ENCODE measurements around the gene PARN.
A peak's percentile ranks its signal among the peaks of the same experiment; 100 is the strongest.

Gene PARN

DNA sequence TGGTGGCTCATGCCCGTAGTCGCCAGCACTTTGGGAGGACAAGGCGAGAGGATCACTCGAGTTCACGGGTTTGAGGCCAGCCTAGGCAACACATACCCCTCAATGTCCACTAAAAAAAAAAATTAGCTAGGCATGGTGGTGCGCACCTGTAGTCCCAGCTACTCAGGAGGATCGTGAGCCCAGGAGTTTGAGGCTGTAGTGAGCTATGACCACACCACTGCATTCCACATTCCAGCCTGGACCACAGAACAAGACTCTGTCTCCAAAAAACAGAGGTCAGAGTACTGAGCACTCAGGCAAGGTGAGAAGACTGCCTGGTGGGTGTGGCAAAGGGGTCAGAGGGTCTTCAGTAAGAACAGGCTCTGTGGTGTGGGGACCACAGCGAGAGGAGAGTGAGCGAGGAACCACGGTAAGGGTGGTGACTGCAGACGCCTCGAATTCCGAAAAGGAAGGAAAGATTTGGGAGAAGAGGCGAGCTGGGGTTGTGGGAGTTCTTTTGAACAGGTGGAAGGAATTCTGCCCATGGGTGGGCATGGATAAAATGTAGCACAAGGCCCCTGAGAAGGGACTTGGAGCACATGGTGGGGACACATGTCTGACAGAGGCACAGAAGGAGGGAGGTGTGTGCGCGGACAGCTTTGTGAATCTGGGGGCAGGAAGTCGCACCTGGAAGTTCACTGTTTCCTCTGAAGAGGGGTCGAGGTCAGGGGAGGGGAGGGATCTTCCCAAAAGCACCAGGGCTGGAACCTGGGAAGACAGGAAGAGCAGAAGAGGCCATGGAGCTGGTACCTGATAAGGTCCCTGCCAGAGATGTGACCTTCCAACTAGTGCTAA is 134.6 kb downstream of the PARN start:
- no peak for DNase-seq

DNA sequence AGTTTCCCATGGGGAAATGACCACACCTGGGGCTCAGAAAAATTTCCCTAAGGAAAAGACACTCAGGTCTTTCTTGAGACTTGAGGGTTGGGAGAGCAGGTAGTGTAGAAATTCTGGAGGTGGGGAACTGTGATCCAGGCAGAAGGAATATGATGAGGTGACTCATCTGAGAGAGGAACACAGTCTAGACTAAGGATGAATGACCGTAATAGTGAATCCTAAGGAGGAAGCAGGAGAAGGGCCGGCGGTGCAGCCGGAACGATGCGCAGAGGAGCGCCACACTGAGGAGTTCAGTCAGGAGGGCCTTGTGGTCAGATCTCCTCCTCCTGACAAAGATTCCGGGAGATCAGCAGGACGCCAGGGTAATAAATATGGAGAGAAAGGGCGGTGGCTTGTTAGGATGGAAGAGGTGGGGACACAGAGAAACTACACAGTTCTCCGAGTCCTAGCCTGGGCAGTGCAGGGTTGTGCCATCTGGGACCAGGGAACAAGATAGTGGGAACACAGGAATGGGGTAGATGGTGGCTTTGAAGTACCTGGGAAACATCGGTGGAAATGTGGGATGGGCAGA is 135.6 kb downstream of the PARN start:
- no peak for DNase-seq

DNA sequence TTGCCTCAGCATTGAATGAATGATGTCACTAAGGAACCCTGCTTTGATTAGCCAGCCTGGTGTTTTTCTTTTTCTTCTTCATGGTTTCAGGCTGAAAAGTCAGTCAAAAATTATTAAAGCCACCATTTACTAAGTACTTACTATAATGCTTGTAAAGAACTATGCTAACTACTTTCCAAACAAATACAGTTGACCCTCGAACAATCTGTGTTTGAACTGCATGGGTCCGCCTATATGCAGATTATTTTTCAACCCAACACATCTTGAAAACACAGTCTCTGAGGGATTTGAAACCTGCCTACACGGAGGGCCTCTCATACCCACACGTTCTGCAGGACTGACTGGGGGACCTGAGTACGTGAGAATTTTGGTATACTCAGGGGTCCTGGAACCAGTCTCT is 136.3 kb downstream of the PARN start:
- no peak for DNase-seq

DNA sequence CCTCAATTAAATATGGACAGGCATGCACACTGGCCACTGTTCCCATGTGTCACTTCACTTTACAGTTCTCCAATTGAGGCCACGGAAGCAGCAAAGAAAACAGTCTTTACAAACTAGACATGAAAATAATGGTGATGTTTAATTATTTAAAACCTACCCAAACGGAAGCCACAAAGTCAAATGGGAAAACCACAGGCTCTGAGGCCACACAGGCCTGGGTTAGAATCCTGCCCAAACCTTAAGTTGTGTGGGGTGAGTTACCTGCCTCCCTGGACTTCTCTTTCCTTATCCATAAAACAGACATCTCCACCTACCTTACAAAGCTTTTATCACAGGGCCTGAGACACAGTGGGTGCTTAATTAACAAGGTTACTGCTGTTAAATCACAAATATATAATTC is 137.4 kb downstream of the PARN start:
- DNase-seq: no peak

DNA sequence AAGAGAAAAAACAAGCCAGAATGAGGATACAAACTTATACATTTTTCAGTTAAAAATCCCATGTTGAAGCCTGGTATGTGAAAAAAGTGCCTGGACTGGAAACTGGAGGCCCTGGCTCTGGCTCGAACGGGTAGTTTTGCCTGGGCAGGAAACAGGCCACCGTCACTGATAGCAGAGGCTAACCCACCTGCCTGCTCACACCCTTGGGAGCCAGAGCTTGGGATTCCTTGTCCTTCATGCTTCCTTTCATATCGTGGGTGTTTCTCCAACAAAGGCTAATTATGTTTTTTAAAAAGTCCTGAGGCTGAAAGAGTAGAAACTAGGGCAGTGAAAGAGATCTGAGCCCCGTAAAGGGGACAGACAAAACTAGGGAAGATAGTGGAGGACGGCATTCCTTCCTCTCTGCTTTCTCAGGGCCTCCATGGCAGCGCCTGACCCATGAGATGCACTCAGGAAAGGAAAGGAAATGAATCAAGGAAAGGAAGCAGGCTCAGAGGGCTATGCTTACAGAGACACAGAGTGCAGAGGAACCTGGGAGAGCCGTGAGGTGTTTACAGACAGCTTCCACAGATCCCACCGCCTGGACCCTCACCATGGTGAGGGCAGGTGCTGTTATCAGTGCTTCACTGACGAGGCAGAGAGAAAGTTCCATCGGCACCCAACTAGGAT is 138.1 kb downstream of the PARN start:
- no peak for DNase-seq

DNA sequence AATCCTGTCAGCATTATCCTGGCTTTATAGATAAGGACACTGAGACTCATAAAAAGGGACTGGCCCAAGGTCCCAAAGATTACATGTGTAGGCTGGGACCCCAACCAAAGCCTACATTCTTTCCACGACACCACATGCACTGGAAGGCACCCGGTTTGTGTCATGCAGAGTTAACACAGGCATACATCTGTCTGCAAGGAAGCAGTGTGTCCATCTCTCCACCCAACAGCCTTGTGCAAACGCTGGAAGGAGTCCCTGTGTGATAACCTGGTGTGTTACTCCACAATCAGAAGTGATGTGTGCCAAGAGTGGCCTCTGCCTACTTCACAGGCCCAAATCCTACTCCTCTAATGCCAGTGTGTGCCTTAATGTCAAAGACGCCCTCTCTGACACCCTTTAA is 139.8 kb downstream of the PARN start:
- DNase-seq: no peak

DNA sequence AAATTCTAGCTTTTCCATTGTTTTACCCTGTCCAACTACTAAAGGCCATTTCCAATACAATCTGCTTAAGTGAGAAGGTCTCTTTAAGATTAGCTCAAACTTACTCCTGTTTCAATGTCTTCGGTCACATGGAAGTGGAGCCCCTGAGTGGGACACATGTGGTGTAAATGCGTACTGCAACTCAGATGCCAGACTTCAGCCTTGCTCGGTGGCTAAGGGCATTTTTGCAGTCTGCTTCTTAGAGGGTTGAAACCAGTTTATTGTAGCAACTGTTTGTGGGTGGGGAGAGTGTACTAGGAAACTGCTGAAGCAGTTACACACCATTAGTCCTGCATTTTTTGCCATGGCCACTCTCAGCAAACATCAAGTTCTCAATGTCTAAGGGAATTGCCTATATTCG is 140.6 kb downstream of the PARN start:
- DNase-seq: no peak

DNA sequence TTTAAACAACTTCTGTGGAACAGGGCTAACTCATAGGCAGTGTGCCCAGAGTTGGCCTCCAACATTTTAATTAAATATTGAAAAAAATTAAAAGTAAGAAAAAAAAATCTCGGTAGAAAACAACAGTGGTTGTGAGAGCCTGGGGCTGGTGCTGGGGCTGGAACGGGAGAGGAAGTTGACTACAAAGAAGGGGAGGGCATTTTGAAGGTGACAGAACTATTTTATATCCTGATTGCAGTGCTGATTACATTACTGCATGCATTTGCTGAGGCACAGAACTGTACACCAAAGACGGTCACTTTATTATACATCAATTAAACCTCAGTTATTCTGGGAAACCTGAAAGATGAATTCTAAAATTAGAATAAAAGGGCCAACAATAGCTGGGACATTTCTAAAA is 142.5 kb downstream of the PARN start:
- no peak for DNase-seq

DNA sequence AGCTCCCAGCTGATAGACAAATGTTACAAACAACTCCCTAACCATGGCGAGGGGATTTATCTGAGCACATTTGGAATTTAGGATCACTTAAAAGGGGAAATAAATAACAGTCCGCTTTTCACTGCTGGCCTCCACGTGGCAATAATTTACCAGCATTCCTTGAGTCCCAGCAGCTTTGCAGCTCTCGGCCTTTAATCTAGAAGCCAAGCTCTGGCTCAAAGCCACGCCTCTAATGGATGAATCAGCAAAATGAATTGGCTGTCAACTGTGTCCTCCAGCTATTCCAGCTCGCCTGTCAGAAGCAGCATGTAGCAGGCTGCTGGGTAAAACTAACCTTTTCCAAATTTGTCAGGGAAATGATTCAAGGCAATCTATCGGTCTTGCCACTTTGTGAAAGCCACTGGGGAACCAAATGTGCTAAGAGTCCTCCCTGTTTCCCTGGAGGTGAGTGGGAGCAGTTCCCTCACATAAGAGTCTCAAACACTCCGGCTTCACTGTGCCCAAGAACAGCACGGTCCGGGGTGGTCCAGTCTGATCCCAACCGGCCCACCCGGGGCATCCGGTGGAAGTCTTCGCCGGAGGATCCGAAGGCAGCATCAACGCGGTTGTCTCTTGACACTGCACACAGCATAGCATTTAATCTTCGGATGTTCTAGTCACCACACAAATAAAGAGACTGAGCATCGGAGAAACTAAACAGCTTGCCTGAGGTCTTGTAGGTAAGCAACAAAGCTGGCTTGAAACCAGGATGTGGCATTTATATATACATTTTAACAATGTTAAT is 143.3 kb downstream of the PARN start:
- DNase-seq: peak; percentile 49

DNA sequence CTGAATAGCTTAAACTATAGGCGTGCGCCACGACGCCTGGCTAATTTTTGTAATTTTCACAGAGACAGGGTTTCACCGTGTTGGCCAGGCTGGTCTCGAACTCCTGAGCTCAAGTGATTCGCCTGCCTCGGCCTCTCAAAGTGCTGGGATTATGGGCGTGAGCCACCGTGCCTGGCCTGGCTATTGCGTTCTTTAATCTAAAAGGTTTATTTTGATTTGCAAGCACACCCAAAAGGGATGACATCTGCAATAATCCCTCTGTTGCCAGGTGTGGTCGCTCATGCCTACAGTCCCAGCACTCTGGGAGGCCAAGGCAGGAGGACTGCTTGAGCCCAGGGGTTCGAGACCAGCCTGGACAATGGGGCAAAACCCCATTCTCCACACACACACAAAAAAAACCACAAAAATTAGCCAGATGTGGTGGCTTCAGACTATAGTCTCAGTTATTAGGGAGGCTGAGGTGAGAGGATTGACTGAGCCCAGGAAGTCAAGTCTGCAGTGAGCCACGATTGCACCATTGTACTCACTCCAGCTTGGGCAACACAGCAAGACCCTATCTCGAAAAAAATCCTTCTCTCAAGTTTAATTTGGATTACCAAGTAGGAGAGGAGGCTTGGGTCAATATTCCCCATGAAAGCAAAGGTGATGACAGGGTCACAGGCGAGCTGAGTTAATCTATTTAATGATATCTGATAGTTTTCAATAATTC is 144.1 kb downstream of the PARN start:
- DNase-seq: no peak

DNA sequence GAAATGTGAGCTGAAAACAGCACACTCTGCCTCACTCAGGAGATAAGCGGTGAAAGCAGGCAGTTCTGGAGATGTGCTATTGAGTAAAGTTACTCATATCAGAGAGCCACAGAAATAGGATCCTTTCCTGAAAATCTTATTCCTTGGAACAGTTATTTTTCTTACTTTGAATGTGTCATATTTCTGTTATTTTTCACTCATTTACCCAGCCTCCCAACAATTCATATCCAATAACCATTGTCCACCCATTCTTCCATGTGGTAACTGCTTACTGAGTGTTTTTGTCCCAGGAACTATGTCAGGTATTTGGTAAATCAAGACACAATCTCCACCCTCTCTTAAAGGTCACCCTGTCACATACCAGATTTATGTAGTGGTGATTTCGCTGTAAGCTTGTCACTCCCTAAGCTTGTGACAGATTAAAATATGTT is 144.9 kb downstream of the PARN start:
- DNase-seq: no peak

DNA sequence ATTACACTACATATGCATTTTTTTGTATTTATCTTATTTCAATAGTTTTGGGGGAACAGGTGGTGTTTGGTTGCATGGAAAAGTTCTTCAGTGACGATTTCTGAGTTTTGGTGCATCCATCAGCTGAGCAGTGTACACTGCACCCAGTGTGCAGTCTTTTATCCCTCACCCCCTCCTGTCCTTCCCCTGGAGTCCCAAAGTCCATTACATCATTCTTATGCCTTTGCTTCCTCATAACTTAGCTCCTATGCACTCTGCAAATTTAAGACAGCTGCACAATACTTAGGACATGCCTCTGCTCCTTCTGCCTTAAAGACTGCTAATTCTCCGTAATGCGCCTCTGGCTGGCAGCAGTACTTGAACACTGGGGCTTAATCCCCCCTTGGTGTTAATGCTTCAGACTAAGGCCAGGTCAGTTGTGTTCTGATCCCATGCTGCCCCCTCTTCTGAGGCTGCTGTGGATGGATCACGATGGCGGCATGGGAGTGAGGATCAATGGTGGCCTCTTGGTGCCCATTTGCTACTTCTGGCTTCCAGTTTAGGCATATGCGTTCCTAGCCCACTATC is 146.2 kb downstream of the PARN start:
- no peak for DNase-seq

DNA sequence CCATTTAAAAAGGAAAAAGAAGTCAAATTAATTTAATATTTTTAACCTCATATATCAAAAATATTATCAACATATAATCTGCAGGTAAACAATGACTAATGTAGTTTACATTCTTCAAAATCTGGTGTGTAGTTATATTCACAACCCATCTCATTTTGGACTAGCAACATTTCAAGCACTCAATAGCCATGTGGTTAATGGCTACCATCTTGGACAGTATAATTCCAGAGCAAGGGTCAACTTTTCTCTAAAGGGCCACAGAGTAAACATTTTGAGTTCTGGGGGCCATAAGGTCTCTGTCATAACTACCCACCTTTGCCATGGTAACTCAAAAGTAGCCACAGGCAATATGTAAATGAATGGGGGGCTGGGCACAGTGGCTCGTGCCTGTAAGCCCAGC is 153.9 kb downstream of the PARN start:
- no peak for DNase-seq

DNA sequence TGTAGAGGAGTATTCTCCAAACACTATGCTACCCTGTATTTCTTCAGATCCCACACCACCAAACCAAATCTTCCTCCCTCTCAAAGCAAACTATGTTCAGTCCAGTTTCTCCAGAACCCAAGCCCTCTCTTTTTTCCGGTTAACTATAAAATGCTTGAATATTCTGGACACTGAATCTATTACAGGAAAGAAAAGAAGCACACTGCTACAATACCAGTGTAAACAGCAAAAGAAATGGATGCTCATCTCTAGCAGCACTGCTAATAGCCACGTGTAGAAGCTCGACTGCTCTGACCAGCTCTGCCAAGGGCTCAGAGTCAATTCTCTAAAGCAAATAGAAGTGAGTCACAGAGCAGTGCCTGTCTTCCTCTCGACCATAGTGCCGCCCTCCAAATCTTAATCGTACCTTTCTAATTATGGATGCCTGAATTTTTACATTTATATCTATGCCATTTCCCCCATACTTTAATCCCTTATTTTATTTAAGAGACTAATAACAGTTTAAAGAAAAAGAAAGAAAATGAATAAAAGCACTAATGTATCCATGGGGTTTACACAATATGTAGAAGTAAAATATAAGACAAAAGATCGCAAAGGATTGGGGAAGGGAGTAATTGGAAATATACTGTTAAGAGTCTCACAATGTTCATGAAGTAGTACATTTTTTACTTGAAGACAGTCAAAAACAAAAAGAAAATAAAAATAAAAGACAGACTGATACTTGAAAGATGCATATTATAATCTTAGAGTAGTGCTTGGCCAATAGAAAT is 154.5 kb downstream of the PARN start:
- no peak for DNase-seq

DNA sequence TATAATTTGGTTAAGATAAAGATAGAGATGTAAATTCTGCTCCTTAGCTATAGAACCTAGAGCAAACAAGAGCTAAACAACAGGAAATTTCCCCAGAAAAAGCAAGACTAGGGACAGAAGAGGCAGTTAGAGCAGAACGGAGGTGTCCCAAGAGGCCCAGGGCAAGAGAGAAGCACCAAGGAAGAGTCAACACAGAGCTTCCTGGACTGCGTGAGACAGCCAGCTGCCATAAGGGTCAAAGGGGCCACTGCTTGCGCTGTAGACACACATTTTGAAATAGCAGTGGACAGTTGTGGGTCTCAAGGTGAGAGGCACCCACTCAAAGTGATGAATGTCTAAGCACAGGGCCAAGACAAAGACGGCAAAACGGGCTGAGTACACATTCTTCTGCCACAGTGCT is 156.6 kb downstream of the PARN start:
- DNase-seq: no peak

DNA sequence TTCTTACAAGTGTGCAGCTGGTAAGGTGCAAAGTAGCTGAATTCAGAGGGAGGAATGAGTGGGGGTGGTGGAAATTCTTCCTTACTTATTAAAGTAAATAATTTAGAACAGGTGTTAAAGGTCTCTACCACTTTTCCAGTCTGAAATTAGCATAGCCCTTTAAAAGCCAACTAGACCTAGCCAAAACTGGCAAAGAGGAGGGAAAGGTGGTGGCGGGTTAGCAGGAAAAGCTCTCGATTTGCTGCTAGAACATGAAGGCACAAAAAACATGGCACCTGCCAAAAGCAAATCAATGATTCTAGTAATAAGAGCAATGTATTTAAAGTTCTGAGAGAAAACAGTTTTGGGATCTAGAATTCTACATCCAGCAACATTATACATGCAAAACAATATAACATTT is 157.7 kb downstream of the PARN start:
- no peak for DNase-seq

DNA sequence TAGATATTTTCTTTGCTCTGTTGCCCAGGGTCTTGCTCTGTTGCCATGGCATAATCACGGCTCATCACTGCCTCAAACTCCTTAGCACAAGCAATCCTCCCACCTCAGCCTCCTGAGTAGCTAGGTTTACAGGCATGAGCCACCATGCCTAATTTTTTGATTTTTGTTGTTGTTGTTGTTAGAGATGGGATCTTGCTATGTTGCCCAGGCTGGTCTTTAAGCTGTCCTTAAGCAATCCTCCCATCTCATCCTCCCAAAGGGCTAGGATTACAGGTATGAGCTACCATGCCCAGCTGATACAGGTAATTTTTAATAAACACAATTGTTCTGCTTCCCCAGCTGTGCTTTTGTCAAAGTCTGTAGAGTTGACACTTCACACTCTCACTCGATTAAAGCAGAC is 159.3 kb downstream of the PARN start:
- DNase-seq: no peak

DNA sequence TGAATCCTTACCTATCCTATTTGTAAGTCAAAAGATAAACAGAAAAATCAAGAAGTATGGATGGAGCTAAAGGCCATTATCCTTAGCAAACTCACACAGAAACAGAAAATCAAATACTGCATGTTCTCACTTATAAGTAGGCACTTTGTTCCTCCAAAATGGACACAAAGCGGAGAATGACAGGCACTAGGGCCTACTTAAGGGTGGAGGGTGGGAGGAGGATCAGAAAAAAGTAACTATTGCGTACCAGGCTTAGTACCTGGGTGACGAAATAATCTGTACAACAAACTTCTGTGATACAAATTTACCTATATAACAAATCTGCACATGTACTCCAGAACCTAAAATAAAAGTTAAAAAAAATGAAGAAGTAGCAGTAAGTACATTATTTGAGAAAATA is 164.3 kb downstream of the PARN start:
- DNase-seq: no peak

DNA sequence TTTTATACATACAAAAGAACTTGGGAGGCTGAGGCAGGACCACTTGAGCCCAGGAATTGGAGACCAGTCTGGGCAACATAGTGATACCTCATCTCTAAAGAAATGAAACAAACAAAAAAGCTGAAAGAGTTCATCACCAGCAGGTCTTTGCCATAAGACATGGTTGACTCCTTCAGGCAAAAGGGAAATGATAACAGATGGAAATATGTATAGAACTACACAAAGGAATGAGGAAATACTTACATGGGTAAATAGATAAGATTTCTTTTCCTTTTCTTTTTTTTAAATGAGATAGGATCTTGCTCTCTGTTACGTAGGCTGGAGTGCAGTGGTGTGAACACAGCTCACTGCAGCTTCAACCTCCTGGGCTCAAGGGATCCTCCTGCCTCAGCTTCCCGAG is 165.3 kb downstream of the PARN start:
- DNase-seq: no peak

DNA sequence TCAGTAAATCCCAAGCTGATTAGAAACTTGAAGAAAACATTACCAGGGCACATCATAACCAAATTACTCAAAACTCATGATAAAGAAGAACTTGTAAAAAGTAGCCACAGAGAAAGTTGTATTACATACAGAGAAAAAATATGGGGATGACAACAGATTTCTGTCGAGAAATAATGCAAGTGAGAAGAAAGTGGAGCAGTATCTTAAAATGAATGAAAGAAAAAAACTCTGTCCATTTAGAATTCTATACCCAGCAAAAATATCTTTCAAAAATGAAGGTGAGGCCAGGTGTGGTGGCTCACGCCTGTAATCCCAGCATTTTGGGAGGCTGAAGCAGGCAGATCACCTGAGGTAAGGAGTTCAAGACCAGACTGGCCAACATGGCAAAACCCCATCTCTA is 165.9 kb downstream of the PARN start:
- no peak for DNase-seq

DNA sequence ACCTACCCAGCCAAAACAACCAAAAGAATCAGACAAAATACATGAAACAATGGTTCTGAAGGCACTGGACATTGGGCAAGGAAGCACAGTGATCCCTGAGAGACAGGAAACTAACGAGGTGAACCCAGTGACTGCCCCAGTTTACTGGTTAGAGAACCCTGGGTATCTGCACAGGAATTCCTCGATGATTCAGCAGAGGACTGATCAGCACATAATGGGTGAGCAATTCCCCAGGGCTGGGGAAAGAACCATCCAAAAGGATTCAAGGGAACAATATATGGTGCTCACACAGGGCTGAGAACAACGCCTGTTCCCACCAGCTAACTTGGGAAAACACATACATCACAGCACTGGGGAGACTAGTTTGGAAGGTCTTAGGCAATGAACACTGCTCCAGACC is 167.2 kb downstream of the PARN start:
- DNase-seq: no peak

DNA sequence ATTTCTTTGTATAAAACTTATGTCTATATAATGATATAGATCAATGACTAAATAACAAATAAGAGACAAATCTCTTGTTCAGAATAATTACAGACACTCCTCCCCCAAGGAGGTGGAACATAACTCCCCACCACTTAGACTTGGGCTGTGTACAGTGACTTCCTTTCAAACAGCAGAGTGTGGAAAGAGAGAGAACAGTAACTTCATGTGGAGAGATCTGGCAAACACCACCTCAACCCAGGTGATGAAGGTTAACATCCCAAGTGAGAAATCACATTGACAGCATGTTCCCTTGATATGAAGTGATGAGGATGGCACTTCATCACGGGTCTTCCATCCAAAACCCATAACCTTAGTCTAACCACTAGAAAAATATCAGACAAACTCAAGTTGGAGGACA is 169.3 kb downstream of the PARN start:
- no peak for DNase-seq
